GM23248 (cell line): ENCODE results near the gene TSPAN14. TPM values are rescaled to one million over a fixed set of nuclear protein-coding genes. Genes with fewer than 3 reads are reported as not detected.

Source experiments
- DNase-seq: peaks from one replicate; pipeline ENCODE4 v3.0.0-alpha.2; 2015
- H2AFZ ChIP-seq: fragments of 200-600 bp; sonication (generic); 2 replicates; pipeline ENCODE4 v1.6.1; 2016; ENCODE audit warnings: antibody characterized with exemption
- H3F3A ChIP-seq: fragments of 200-600 bp; sonication (generic); 2 replicates; pipeline ENCODE4 v1.6.1; 2016; ENCODE audit warnings: mild to moderate bottlenecking, antibody characterized with exemption, mixed run types; ENCODE audit not compliant: insufficient read depth
- H3K27ac ChIP-seq: fragments of 200-600 bp; sonication (generic); 2 replicates; pipeline ENCODE4 v1.5.1; 2016; ENCODE audit warnings: mild to moderate bottlenecking
- H3K27me3 ChIP-seq: fragments of 200-600 bp; sonication (generic); replicated peaks from 2 replicates; pipeline ENCODE4 v1.6.1; 2016; ENCODE audit warnings: mild to moderate bottlenecking; ENCODE audit not compliant: insufficient read depth
- H3K36me3 ChIP-seq: fragments of 200-600 bp; sonication (generic); 2 replicates; pipeline ENCODE4 v1.6.1; 2016; ENCODE audit warnings: low read depth, mild to moderate bottlenecking
- H3K4me1 ChIP-seq: fragments of 200-600 bp; sonication (generic); 2 replicates; pipeline ENCODE4 v1.6.1; 2016; ENCODE audit warnings: mild to moderate bottlenecking; ENCODE audit not compliant: insufficient read depth
- H3K4me2 ChIP-seq: fragments of 200-600 bp; sonication (generic); one replicate; pipeline ENCODE4 v1.6.1; 2016; ENCODE audit warnings: mild to moderate bottlenecking; ENCODE audit not compliant: unreplicated experiment
- H3K4me3 ChIP-seq: fragments of 200-600 bp; sonication (generic); 2 replicates; pipeline ENCODE4 v1.5.1; 2016; ENCODE audit warnings: mild to moderate bottlenecking
- H3K79me2 ChIP-seq: fragments of 200-600 bp; sonication (generic); 2 replicates; pipeline ENCODE4 v1.6.1; 2016; ENCODE audit warnings: mild to moderate bottlenecking; ENCODE audit not compliant: insufficient read depth
- H3K9ac ChIP-seq: fragments of 200-600 bp; sonication (generic); 2 replicates; pipeline ENCODE4 v1.6.1; 2016; ENCODE audit warnings: mild to moderate bottlenecking
- H3K9me2 ChIP-seq: fragments of 200-600 bp; sonication (generic); 2 replicates; pipeline ENCODE4 v1.6.1; 2016; ENCODE audit warnings: mixed run types, mild to moderate bottlenecking, moderate library complexity; ENCODE audit not compliant: insufficient read depth
- H3K9me3 ChIP-seq: fragments of 200-600 bp; sonication (generic); one replicate; pipeline ENCODE4 v1.6.1; 2017; ENCODE audit warnings: low read depth
- H4K20me1 ChIP-seq: fragments of 200-600 bp; sonication (generic); 2 replicates; pipeline ENCODE4 v1.6.0; 2016; ENCODE audit not compliant: insufficient read depth
- EZH2 ChIP-seq: fragments of 200-600 bp; sonication (generic); IDR thresholded peaks from 2 replicates; pipeline ENCODE4 v1.6.1; 2018; ENCODE audit warnings: antibody characterized with exemption, mild to moderate bottlenecking; ENCODE audit not compliant: insufficient read depth, poor library complexity, severe bottlenecking
- EZH2phosphoT487 ChIP-seq: fragments of 200-600 bp; sonication (generic); IDR thresholded peaks from 2 replicates; pipeline ENCODE4 v1.6.1; 2018; ENCODE audit warnings: antibody characterized with exemption, moderate library complexity, mild to moderate bottlenecking, low read depth; ENCODE audit not compliant: insufficient read depth
- WGBS, 2 experiments: methylation state at CpG; one replicate each; pipeline ENCODE4 v1.1.6; 2015 to 2017; ENCODE audit warnings: low lambda C conversion rate in 2 of 2, low coverage in 1 of 2; ENCODE audit errors: missing lambda C conversion rate in 2 of 2; 5-methylcytosine and 5-hydroxymethylcytosine counted together
- in situ Hi-C: fragments of 300-500 bp; cut with MboI; formaldehyde crosslinking; loops from 2 replicates; pipeline ENCODE4 v1.15.0; 2020
- polyA plus RNA-seq: library from polyadenylated mRNA; unstranded; fragments of >200 nt; fragmentation: Nextera tagmentation; extraction: Ambion mirVana; gene quantifications from 2 replicates; pipeline ENCODE4 v1.2.1, GENCODE V29; 2016
- total RNA-seq: library from RNA; depleted of rRNA; stranded (reverse); fragments of >200 nt; shearing (Covaris generic); gene quantifications from 2 replicates; pipeline ENCODE4 v1.2.3, GENCODE V29; 2014

Gene TSPAN14
- total and polyA plus RNA-seq, 2 experiments from 2014 or later: 14.1 to 23.7 TPM

- Histone ChIP-seq H2AFZ (no peak overlapping the region), H3K4me3 (no peak overlapping the region), H3K9ac (no peak overlapping the region), H3K9me3 (no peaks in the 10 kb centered on the region), H3F3A (0 out of 2 replicates have a peak, but pooled peaks cover 11% of the 10 kb centered on the region), H3K27ac (no peak overlapping the region), H3K4me2 (no peak overlapping the region), H3K4me1 (peaks cover 8% of the 10 kb centered on the region), H4K20me1 (no peaks in the 10 kb centered on the region), H3K27me3 (no peaks in the 10 kb centered on the region), H3K79me2 (peaks cover 12% of the 10 kb centered on the region), H3K36me3 (no peaks in the 10 kb centered on the region), H3K9me2 (no peaks in the 10 kb centered on the region)
- no peak for TF ChIP-seq EZH2
- TF ChIP-seq EZH2phosphoT487: no peak
- in situ Hi-C loops: no loop called here
- DNase-seq: no peak
- WGBS, 2 experiments: 96 to 100% methylated on average over 1 of the region's 1 CpG
Observed at GRCh38 chr10:80451132-80451531, 3.0 kb upstream of the TSPAN14 start.

DNA sequence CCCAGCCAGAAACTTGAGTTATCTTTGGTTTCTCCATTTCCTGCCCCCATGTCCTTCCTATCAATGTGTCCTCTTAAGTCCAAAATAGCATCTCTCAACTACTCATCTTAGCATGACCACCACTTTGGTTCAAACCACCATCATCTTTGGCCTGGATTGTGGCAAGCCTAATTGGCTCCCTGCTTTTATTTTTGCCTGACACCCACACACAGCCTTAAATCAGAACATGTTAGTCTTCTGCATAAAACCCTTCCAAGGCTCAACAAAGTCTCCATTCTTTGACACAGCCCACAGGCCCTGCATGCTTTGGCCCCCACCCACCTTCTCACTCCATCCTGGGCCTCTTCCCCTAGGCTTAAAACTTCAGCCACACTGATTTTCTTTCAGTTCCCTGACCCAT, 2.0 kb upstream of the TSPAN14 start:
- H3K27ac ChIP-seq: no peak overlapping the region
- no peak for DNase-seq
- H3K9me3 ChIP-seq: no peaks in the 10 kb centered on the region
- no peaks in the 10 kb centered on the region for H3K9me2 ChIP-seq
- H3K4me3 ChIP-seq: no peak overlapping the region
- 0 out of 2 replicates have a peak, but pooled peaks cover 11% of the 10 kb centered on the region for H3F3A ChIP-seq
- no peaks in the 10 kb centered on the region for H3K27me3 ChIP-seq
- H3K36me3 ChIP-seq: no peaks in the 10 kb centered on the region
- no peak overlapping the region for H2AFZ ChIP-seq
- H4K20me1 ChIP-seq: no peaks in the 10 kb centered on the region
- no peak overlapping the region for H3K9ac ChIP-seq
- no peak overlapping the region for H3K4me2 ChIP-seq
- TF ChIP-seq EZH2 (no peak), EZH2phosphoT487 (no peak)
- H3K79me2 ChIP-seq: peaks cover 21% of the 10 kb centered on the region
- in situ Hi-C loops: no loop called here
- H3K4me1 ChIP-seq: peaks cover 11% of the 10 kb centered on the region

GRCh38 chr10:80452640-80453039, 1.5 kb upstream of the TSPAN14 start:
- H3K4me1 ChIP-seq: peaks cover 11% of the 10 kb centered on the region
- DNase-seq: no peak
- H3K9me3 ChIP-seq: no peaks in the 10 kb centered on the region
- no peaks in the 10 kb centered on the region for H3K36me3 ChIP-seq
- no peaks in the 10 kb centered on the region for H3K27me3 ChIP-seq
- WGBS, 2 experiments: 62 to 65% methylated on average over 4 of the region's 4 CpGs
- H3K9ac ChIP-seq: no peak overlapping the region
- in situ Hi-C loops: no loop called here
- no peak overlapping the region for H2AFZ ChIP-seq
- H3K27ac ChIP-seq: no peak overlapping the region
- H3K4me2 ChIP-seq: no peak overlapping the region
- no peaks in the 10 kb centered on the region for H4K20me1 ChIP-seq
- peaks cover 27% of the 10 kb centered on the region for H3K79me2 ChIP-seq
- 0 out of 2 replicates have a peak, but pooled peaks cover 11% of the 10 kb centered on the region for H3F3A ChIP-seq
- no peaks in the 10 kb centered on the region for H3K9me2 ChIP-seq
- TF ChIP-seq EZH2 (no peak), EZH2phosphoT487 (no peak)
- H3K4me3 ChIP-seq: no peak overlapping the region

DNA sequence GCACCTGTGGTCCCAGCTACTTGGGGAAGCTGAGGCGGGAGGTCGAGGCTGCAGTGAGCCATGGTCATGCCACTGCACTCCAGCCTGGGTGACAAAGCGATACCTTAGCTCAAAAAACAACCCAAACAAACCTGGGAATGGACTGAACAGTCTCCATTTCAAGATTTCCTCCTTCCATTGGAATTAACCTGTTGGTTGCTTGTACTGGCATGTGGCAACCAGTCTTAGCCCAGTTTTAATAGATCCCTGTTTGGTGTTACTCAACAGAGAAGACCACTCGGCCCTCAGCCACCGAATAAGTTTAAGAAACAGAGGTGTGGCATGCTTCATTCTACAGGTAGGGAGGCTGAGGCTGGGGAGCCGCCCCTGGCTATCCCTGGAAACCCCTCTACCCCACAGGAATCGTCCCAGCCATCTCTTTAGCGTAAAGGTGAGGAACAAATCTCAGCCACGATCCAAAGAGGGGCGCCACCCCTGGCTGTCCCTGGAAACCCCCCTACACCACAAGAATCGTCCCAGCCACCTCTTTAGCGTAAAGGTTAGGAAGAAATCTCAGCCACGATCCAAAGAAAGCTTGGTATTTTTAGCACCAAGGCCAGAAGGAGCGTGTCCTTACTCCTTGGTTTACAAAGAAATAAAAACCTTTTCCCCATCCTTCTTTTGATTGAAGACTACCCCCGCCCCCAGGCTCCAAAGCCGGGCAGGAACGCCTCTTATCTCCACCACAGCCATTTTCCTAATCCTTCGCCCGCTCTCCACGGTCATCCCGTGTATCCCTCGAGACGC, 861 bp upstream of the TSPAN14 start:
- no peaks in the 10 kb centered on the region for H3K27me3 ChIP-seq
- peak overlapping the region; percentile 45 for H3K9ac ChIP-seq
- in situ Hi-C loops: no loop called here
- no peak for TF ChIP-seq EZH2phosphoT487
- no peak for TF ChIP-seq EZH2
- H4K20me1 ChIP-seq: no peaks in the 10 kb centered on the region
- 43 to 44% methylated on average over 23 of the region's 23 CpGs for WGBS, 2 experiments
- peaks cover 12% of the 10 kb centered on the region; the same call in 1 of the 2 replicates for H3F3A ChIP-seq
- peak overlapping the region; percentile 59 for H2AFZ ChIP-seq
- H3K79me2 ChIP-seq: peaks cover 33% of the 10 kb centered on the region
- H3K9me2 ChIP-seq: no peaks in the 10 kb centered on the region
- H3K36me3 ChIP-seq: no peaks in the 10 kb centered on the region
- no peak for DNase-seq
- peak overlapping the region; percentile 64 for H3K4me3 ChIP-seq
- peaks cover 11% of the 10 kb centered on the region for H3K4me1 ChIP-seq
- peak overlapping the region; percentile 17 for H3K27ac ChIP-seq
- peak overlapping the region; percentile 15 for H3K4me2 ChIP-seq
- no peaks in the 10 kb centered on the region for H3K9me3 ChIP-seq
